Activated CD4-positive, alpha-beta memory T cell treated with anti-CD3 and anti-CD28 coated beads, Interleukin-2, amount 10 ng/mL, durations not matched to agents 7 days and 5 days (primary cell): ENCODE measurements around the gene ADAM12. TPM values are rescaled to one million over a fixed set of nuclear protein-coding genes. Genes with fewer than 3 reads are reported as not detected.
"Not testable (repeated sequence)": the region's sequence is repeated elsewhere in the genome, so short reads cannot be mapped to it uniquely, and the experiment has no call there.

Experiments
- CTCF ChIA-PET: fragments of 350-600 bp; sonication (Branson Sonifier 250); formaldehyde crosslinking; loops from one replicate; lab custom pipeline; 2021; ENCODE audit warnings: antibody characterized with exemption, inconsistent platforms; lab: Charles Lee
- POLR2A ChIA-PET: fragments of 350-600 bp; sonication (Branson Sonifier 250); formaldehyde crosslinking; loops from one replicate; lab custom pipeline; 2021; ENCODE audit warnings: antibody characterized with exemption; lab: Charles Lee
- DNase-seq: peaks from one replicate; pipeline ENCODE4 v3.0.0-alpha.2; 2020
- H3K27ac Mint-ChIP-seq: one replicate; pipeline ENCODE4 v1.8.0; 2021; ENCODE audit warnings: mild to moderate bottlenecking, mixed read lengths
- H3K27me3 Mint-ChIP-seq: one replicate; pipeline ENCODE4 v1.8.0; 2021; ENCODE audit warnings: mixed read lengths
- H3K36me3 Mint-ChIP-seq: one replicate; pipeline ENCODE4 v1.8.0; 2021; ENCODE audit warnings: low read depth, mixed read lengths
- H3K4me1 Mint-ChIP-seq: one replicate; pipeline ENCODE4 v1.8.0; 2021; ENCODE audit warnings: mixed read lengths
- H3K4me3 Mint-ChIP-seq: one replicate; pipeline ENCODE4 v1.8.0; 2021; ENCODE audit warnings: mild to moderate bottlenecking, mixed read lengths
- H3K9me3 Mint-ChIP-seq: one replicate; pipeline ENCODE4 v1.8.0; 2021; ENCODE audit warnings: mixed read lengths
- total RNA-seq, 2 experiments: library from RNA; stranded (reverse); gene quantifications; one replicate each; pipeline ENCODE4 v1.2.3, GENCODE V29; 2021

The ADAM12 gene
- total RNA-seq, 2 experiments from 2014 or later: 1.2 to 1.3 TPM

DNA sequence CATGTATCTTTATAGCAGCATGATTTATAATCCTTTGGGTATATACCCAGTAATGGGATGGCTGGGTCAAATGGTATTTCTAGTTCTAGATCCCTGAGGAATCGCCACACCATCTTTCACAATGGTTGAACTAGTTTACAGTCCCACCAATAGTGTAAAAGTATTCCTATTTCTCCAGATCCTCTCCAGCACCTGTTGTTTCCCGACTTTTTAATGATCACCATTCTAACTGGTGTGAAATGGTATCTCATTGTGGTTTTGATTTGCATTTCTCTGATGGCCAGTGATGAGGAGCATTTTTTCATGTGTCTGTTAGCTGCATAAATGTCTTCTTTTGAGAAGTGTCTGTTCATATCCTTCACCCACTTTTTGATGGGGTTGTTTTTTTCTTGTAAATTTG, 44.8 kb downstream of the ADAM12 start:
- H3K36me3 Mint-ChIP-seq, H3K9me3 Mint-ChIP-seq, H3K4me1 Mint-ChIP-seq, POLR2A ChIA-PET, CTCF ChIA-PET, H3K4me3 Mint-ChIP-seq, H3K27me3 Mint-ChIP-seq, DNase-seq, H3K27ac Mint-ChIP-seq: not testable (repeated sequence)

DNA sequence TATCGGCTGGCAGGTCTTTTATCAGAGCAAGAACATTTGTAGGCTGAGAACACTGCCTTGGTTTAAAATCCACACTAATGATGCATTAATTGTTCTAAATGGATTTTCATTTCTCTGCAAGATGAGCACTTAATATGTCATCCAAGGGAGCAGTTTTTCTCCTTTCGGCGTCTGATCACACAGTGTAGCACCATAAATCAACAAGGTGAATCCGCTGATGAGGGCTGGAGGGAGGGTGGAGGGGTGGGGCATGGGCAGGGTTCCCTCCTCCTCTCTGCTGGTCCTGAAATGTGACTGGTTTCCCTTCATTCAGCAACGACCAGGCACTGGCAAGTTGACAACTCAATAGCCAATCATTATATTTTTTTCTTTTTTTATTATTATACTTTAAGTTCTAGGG, 45.6 kb downstream of the ADAM12 start:
- no peak overlapping the region for H3K4me3 Mint-ChIP-seq
- CTCF ChIA-PET: no interaction called here

DNA sequence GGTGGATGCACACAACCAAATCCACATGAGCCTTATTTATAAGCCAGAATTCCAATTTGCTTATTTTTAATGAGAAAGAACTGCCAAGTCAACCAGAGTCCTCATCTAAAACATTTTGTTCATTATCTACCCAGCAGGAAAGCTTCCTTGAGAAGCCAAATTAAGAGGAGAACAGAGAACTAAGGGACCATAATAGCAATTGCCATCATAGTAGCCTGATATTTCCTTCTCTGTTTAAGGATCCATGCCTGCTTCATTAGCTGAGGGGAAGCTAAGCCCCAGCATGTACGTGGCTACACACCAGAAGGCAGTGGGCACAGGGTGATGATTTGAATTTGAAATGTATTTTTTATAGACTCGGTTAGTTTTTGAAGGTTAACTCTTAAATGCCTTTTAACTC, 46.8 kb downstream of the ADAM12 start:
- H3K9me3 Mint-ChIP-seq: peaks cover 4% of the 10 kb centered on the region
- H3K4me1 Mint-ChIP-seq: no peaks in the 10 kb centered on the region
- ChIA-PET POLR2A (no interaction called here), CTCF (no interaction called here)
- no peaks in the 10 kb centered on the region for H3K27me3 Mint-ChIP-seq
- no peak overlapping the region for H3K27ac Mint-ChIP-seq
- no peaks in the 10 kb centered on the region for H3K36me3 Mint-ChIP-seq
- no peak for DNase-seq
- no peak overlapping the region for H3K4me3 Mint-ChIP-seq

More for the DNA sequence above, 45.6 kb downstream of the ADAM12 start:
- no peaks in the 10 kb centered on the region for H3K36me3 Mint-ChIP-seq
- DNase-seq: no peak
- peaks cover 4% of the 10 kb centered on the region for H3K9me3 Mint-ChIP-seq
- no peak overlapping the region for H3K27ac Mint-ChIP-seq
- H3K27me3 Mint-ChIP-seq: no peaks in the 10 kb centered on the region
- H3K4me1 Mint-ChIP-seq: no peaks in the 10 kb centered on the region
- POLR2A ChIA-PET: no interaction called here

DNA sequence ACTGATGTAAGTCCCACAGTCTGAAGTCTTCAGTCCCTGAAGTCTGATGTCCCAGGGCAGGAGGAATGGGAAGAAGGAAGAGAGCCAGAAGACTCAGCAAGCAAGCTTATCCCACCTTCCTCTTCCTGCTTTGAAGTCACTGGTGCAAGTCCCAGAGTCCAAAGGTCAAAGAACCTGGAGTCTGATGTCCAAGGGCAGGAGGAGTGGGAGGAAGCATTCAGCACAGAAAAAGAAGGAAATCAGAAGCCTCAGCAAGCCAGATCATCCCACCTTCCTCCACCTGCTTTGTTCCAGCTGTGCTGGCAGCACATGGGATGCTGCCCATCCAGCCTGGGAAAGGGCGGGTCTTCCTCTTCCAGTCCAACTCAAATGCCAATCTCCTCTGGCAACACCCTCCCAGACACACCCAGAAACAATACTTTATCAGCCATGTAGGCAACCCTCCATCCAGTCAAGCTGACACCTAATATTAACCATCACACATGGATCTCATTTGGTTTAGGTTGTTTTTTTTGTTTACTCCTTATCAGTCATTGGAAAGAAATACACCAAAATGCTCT, 50.9 kb downstream of the ADAM12 start:
- DNase-seq: no peak
- Mint-ChIP-seq H3K4me1 (no peaks in the 10 kb centered on the region), H3K27ac (no peak overlapping the region), H3K36me3 (no peaks in the 10 kb centered on the region), H3K9me3 (peaks cover 2% of the 10 kb centered on the region), H3K27me3 (no peaks in the 10 kb centered on the region), H3K4me3 (no peak overlapping the region)
- ChIA-PET CTCF (no interaction called here), POLR2A (no interaction called here)

DNA sequence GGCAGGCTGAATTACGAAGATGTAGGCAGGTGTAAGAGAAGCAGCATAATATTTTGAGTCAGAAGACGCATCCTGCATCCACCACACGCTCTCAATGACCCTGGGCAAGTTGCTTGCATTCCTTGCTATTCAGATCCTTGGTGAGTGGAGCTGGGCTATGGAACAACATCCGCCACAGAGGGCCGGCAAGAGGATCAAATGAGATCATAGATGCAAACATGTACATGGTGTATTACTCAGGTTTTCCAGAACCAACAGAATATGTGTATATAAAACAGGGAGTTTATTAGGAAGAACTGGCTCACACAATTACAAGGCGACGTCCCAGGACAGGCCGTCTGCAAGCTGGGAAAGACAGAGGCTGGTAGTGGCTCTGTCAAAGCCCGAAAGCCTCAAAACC, 51.5 kb downstream of the ADAM12 start:
- DNase-seq: no peak
- Mint-ChIP-seq H3K36me3 (no peaks in the 10 kb centered on the region), H3K4me1 (no peaks in the 10 kb centered on the region), H3K27me3 (no peaks in the 10 kb centered on the region), H3K27ac (no peak overlapping the region), H3K4me3 (no peak overlapping the region), H3K9me3 (peaks cover 2% of the 10 kb centered on the region)
- ChIA-PET POLR2A (no interaction called here), CTCF (no interaction called here)

DNA sequence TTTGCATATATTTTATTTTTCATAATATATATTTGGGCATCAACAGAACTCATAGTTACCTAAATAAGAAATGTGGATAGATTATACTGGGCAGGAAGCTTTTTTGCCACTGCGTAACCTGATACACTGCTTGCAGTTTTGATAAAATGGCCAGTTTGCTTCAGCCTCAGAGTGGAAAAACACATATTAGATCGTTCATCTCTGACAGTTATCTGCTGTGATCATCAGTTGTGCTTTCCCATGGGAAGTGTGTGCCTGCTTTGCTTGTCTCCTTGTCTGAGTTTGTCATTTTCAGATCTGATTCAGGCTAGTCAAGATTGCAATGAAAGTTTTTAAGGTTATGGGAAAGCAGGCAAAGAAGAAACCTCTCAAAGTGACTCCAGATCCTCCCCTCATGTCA, 54.0 kb downstream of the ADAM12 start:
- Mint-ChIP-seq H3K27ac (no peak overlapping the region), H3K4me3 (no peak overlapping the region), H3K9me3 (no peaks in the 10 kb centered on the region), H3K36me3 (no peaks in the 10 kb centered on the region), H3K4me1 (no peaks in the 10 kb centered on the region), H3K27me3 (no peaks in the 10 kb centered on the region)
- ChIA-PET POLR2A (no interaction called here), CTCF (no interaction called here)
- DNase-seq: no peak

DNA sequence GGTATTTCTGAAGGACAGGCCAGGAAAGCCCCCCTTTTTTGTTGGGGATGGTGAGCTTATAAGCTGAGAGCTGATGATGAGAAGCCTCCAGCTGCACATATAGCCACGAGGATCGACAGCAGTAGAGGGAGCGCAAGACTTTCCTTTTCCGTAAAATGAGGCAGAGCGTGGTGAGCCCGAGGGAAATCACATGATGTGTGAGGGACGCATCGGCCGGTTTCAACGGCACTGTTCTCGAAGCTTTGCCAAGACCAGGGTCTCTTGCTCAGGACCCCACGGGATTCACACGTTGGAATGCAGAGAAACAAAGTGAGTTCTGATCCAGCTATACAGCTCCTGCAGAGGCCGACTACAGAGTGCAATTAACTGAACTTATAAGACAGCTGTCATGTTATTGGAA, 55.7 kb downstream of the ADAM12 start:
- H3K9me3 Mint-ChIP-seq: no peaks in the 10 kb centered on the region
- no peak overlapping the region for H3K4me3 Mint-ChIP-seq
- ChIA-PET POLR2A (no interaction called here), CTCF (no interaction called here)
- no peak for DNase-seq
- H3K27me3 Mint-ChIP-seq: no peaks in the 10 kb centered on the region
- H3K36me3 Mint-ChIP-seq: no peaks in the 10 kb centered on the region
- no peaks in the 10 kb centered on the region for H3K4me1 Mint-ChIP-seq
- no peak overlapping the region for H3K27ac Mint-ChIP-seq

DNA sequence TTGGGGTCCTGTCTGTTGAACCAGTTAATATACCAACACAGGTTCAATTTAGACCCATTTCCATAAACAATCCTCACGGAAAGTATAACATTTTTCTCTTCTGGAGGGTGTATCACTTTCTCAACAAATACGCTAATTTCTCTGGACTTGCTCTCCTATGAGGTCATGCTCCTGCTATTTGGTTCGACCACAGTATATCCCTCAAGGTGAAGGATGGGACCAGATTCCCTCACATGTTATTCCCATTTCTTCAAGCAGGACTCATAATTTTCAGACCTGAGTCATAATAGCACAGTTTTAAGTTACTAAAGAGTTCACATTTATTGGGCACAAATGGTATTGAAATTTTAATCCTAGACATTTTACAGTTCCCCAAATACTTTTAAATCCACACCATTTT, 57.2 kb downstream of the ADAM12 start:
- Mint-ChIP-seq H3K27me3 (no peaks in the 10 kb centered on the region), H3K4me1 (no peaks in the 10 kb centered on the region), H3K36me3 (no peaks in the 10 kb centered on the region), H3K9me3 (no peaks in the 10 kb centered on the region), H3K4me3 (no peak overlapping the region), H3K27ac (no peak overlapping the region)
- no peak for DNase-seq
- ChIA-PET CTCF (no interaction called here), POLR2A (no interaction called here)

DNA sequence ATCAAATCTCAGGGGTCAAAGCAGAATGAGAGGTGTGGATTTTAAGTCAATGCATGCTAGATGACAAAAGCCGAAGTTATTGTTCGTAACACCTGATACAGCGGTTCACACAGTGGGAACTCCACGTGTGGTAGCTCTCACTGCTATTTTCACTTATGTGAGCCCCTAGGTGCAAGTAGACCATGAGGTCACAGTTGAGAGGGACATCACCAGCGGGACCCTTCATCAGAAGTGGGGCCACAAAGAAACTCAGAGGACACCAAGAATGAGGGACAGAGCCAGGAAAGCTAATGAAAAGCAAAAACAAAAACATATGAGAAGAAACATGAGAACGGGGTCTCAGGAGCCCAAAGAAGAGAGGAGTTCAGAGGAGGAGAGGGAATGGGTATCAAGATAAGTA, 63.5 kb downstream of the ADAM12 start:
- Mint-ChIP-seq H3K4me1 (no peaks in the 10 kb centered on the region), H3K9me3 (no peaks in the 10 kb centered on the region), H3K36me3 (no peaks in the 10 kb centered on the region), H3K27me3 (no peaks in the 10 kb centered on the region), H3K27ac (no peak overlapping the region), H3K4me3 (no peak overlapping the region)
- ChIA-PET POLR2A (no interaction called here), CTCF (no interaction called here)
- DNase-seq: no peak

DNA sequence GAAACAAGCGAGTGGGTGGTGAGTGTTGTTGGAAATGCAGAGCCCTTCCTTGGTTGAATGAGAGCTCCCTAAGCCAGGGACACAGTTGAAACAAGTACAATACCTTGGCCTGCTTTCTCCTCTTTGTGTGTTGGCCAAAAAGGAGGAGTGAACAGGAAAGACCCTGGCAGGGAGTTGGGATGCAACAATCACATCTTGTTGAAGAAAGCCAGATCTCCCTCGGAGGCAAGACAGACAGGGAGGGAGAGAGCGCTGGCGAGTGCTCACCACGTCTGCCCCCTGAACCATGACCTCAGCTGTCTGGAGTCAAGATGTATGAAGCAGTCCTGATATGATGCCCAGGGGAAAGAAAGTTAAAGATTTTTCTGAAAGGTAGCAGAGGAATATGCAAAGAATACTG, 66.8 kb downstream of the ADAM12 start:
- no peak for DNase-seq
- H3K27me3 Mint-ChIP-seq: no peaks in the 10 kb centered on the region
- ChIA-PET CTCF (no interaction called here), POLR2A (no interaction called here)
- no peaks in the 10 kb centered on the region for H3K4me1 Mint-ChIP-seq
- H3K27ac Mint-ChIP-seq: no peak overlapping the region
- H3K4me3 Mint-ChIP-seq: no peak overlapping the region
- no peaks in the 10 kb centered on the region for H3K9me3 Mint-ChIP-seq
- H3K36me3 Mint-ChIP-seq: no peaks in the 10 kb centered on the region

DNA sequence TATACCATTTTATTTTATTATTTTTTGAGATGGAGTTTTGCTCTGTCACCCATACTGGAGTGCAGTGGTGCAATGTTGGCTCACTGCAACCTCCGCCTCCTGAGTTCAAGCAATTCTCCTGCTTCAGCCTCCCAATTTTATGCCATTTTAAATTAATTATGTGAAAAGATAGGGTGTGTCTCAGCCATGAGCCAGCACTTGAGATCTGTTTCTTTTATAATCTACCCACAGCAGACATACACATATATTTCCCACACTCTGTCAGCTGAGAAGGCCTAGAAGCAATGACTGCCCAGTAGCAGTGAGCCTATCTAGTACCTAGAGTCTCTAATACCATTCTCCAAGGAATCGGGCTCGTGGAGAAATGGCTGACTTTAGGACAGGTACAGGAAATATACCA, 70.5 kb downstream of the ADAM12 start:
- Mint-ChIP-seq H3K27ac (no peak overlapping the region), H3K27me3 (no peaks in the 10 kb centered on the region), H3K4me1 (no peaks in the 10 kb centered on the region), H3K4me3 (no peak overlapping the region), H3K9me3 (peaks cover 8% of the 10 kb centered on the region), H3K36me3 (no peaks in the 10 kb centered on the region)
- DNase-seq: no peak
- ChIA-PET CTCF (no interaction called here), POLR2A (no interaction called here)

DNA sequence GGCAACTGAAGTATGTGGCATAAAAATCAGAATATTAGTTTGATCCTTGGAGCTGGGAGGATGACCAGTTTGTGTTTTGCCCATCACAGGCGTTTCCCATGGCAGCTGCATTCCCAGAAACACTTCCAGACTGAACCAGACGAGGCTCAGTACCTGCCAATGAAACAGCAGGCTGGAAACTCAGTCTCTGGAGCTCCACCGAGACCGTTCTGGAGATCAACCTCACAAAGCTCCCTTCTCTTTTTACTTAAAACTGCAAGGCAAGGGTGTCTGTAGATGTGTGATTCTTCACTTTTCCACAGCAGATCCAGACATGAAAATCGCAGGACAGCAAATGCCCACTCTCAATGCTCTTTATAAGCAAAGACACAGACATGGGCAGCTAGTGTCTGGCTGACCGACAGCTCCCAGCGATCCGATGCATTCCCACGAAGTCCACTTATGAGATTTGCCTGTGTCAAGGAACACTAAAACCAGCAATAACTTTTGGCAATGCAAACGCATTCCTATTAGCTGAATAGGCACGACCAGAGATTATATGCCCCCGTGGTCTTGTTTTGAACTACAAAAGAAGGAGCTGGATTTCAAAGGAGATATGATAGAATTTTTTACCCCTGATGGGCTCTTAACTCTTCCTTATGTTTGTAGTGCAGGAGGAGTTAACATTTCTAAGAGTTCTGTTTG, 72.6 kb downstream of the ADAM12 start:
- H3K36me3 Mint-ChIP-seq: no peaks in the 10 kb centered on the region
- H3K9me3 Mint-ChIP-seq: peaks cover 8% of the 10 kb centered on the region
- no peaks in the 10 kb centered on the region for H3K4me1 Mint-ChIP-seq
- no peaks in the 10 kb centered on the region for H3K27me3 Mint-ChIP-seq
- ChIA-PET CTCF (interaction anchor here (0.6 kb wide), 1 partner anchor 1484 kb away, joined by 6 read pairs; no protein-coding TSS in a partner anchor), POLR2A (no interaction called here)
- H3K27ac Mint-ChIP-seq: no peak overlapping the region
- no peak for DNase-seq
- H3K4me3 Mint-ChIP-seq: no peak overlapping the region

DNA sequence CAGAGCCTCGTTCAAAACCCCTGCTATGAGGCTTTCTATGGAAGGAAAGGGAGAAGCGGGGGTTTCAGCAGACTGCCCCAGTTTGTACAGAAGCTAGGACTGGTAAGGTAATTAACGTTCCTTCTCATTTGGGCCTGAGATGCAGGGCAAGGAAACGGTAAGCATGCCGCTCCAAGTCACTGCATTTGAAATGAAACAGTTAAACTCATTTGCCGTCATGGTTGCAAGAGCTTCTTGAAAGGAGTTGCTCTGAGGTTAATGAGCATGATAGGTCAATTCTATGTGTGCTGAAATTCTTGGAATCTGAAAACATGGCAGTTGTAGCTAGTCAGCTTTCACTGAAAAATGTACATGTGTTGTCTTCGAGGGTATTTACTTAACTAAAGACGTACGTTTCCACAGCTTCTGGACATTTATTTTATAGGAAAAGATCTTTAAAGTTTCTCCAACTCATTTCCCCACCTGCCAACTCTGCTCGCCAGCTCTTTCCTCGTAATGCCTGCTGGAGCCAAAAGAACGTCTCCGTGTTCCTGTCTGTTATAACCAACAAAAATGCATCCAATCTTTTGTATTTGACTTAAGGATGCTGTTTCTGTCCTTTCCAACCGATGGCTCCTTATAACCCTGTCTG, 73.3 kb downstream of the ADAM12 start:
- ChIA-PET POLR2A (no interaction called here), CTCF (no interaction called here)
- H3K27me3 Mint-ChIP-seq: no peaks in the 10 kb centered on the region
- H3K4me1 Mint-ChIP-seq: no peaks in the 10 kb centered on the region
- no peak overlapping the region for H3K4me3 Mint-ChIP-seq
- no peak overlapping the region for H3K27ac Mint-ChIP-seq
- peaks cover 8% of the 10 kb centered on the region for H3K9me3 Mint-ChIP-seq
- H3K36me3 Mint-ChIP-seq: no peaks in the 10 kb centered on the region
- DNase-seq: no peak

DNA sequence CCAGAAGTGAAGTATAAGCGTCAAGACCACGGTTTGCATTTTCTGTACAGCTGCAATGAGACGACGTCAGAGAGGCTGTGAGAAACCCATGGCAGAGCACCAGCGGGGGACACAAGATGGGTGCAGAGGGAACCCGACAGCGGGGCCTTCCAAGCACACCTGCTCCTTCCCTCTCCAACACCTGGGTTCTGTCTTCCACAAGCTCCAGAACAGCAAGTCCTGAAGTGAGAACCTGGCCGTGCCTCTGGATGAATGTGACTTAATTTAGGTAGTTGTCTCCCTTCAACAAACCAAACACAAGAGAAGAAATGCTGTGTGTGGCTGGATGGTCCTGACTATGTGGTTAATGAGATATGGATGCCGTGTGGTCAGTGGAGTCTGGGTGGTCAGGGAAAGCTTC, 76.1 kb downstream of the ADAM12 start:
- ChIA-PET CTCF (no interaction called here), POLR2A (no interaction called here)
- Mint-ChIP-seq H3K27me3 (no peaks in the 10 kb centered on the region), H3K36me3 (no peaks in the 10 kb centered on the region), H3K27ac (no peak overlapping the region), H3K9me3 (peaks cover 13% of the 10 kb centered on the region), H3K4me3 (no peak overlapping the region), H3K4me1 (no peaks in the 10 kb centered on the region)
- DNase-seq: no peak
